HUDEP-2 (cell line): ENCODE results near the gene OXCT2.
A peak's percentile ranks its signal among the peaks of the same experiment; 100 is the strongest.
"Not testable (repeated sequence)": the region's sequence is repeated elsewhere in the genome, so short reads cannot be mapped to it uniquely, and the experiment has no call there.

Experiments
- DNase-seq, 76 experiments: peaks; one replicate each; lab custom pipeline; 2025; ENCODE audit not compliant: unreplicated experiment in 76 of 76; lab: John Stamatoyannopoulos, UW

The OXCT2 gene

DNA sequence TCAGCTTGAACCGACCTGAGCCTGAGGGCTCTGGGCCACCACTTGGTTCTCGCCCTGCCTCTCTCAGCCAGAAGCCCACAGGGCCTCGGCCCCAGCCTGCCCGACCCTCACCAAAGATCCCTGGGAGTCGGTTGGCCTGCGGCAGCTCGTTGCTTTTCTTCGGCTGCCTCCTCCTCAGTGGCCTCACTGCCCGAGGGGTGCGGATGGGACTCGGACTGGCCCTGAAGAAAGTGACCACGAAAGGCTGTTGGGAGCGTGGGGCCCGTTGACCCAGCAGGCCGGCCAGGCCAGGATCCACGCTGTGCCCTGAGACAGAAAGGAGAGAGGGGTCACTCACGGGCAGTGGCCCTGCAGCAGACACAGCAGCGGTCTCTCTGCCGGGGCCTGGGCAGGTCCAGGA is 6.6 kb downstream of the OXCT2 start:
- not testable (repeated sequence) for DNase-seq

DNA sequence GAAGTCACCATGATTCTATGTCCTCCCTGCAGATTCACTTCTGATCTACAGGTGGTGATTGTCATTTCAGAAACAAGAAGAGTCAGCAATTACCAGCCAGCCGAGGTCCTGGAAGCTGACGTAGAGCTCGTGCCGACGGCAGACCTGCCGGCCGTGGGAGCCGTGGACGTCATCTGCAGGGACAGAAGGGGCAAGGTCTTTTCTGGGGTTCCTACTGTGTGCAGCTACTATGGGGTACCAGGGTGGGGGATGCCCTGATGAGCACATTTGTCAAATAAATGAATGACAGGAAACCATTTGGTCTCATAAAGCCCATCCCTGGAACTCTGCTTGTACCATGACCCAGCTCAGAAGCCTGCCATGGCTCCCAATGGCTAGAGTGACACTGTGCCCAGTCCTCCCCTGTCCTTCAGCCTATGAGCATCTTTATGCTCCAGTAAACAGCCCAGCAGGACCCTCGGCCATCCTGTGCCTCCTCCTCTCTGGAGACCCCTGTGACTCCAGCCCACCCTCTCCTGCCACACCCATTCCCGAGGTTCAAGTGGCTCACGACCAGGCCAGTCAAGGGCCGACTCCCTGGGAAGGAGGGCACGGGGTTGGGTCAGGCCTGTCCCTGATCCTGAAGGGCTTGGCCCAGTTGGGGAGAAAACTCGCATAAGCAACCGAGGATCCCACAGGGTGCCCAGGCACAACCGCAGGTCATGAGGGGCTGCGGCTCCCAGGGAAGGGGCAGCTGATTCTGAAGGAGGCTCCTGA is 7.4 kb downstream of the OXCT2 start:
- not testable (repeated sequence) for DNase-seq

DNA sequence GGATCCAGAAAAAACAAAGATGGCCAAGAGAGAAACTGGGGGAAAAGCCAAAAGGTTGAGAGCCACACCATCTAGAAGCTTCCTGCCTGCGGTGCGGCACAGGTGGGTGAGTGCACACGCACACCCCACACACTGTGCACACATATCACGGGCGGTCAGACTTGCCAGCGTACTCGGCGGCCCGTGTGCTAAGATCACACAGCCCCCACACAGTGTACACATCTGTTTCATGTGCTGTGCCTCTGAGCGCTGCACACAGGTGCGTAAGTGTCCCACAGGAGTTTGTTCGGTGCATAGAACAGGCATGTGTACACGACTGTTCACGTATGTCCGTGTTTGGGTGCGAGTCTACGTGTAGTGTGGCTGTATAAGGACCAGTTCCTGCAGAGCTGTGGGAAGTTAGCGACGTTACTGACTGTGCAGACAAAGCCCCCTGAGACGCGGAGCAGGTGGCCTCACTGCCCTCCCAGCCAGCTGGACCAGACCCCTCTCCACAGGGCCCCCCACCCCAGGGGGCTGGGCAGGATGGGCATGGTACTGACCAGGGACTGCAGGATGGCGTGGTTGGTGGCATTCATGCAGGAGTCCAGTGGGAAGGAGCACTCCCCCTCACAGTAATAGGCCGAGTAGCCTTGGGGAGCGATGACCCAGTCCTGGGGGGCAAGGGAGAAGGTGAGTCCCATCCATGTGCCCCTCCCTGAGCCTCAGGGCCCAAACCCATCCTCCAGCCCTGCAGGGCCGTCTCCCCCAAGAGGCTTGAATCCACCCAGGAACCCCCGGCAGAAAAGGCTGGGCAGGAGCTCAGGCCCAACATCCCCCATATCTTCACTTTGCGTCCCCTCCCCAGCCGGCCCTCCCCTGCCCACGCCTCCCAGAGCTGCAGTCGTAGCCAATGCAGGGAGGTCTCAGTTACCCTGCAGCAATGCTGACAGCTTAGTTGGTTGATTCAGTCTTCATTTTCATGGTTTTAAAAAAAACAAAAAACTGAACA is 8.3 kb downstream of the OXCT2 start:
- no peak for DNase-seq

DNA sequence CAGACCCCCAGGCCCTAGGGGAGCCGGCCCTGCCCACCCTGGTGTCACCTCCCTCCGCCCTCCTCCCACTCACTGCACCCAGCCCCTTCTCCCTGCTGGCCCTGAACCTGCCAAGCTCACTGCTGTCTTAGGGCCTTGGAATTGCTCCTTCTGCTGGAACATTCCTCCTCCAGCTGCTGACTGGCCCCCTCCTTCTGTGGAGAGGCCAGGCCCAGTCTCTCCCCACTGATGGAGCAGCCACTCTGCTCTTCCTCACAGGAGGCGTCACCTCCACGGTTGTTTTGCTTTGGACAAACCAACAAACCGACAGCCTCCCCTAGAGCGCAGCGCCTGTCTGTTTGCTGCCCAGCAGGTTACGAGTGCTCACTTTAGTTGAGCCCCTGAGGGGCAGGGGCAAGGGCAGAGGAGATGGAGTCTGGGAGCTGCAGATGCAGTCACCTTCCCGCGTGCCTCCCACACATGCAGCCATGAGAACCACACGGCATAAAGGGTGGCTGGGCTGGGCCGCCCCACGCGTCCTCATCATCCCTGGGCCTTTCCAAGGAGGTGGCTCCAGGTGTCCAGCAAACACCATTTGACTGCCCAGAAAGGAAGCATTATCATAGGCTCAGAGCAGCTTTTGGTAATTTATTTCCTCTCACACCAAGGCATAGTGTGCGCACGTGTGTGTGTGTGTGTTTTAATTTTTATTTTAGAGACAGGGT is 9.4 kb downstream of the OXCT2 start:
- DNase-seq, result no peak

DNA sequence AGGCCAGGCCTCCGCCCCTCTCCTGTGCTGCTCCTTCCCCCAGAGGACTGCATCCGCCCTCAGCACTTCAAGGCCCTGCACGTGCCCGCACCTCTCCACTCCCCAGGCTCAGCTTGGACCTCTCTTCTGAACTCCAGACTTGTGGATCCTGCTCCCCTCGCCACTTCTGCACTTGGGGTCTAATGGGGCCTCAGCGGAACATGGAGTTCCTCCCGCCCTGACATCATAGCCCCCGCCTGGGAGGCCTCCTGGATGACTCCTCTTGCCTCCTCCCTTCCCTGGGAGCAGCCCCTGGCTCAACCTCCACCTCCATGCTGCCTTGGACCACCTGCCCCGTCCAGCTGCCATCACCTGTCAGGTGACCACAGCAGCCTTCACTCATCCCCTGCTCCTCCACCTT is 10.1 kb downstream of the OXCT2 start:
- DNase-seq, result no peak

DNA sequence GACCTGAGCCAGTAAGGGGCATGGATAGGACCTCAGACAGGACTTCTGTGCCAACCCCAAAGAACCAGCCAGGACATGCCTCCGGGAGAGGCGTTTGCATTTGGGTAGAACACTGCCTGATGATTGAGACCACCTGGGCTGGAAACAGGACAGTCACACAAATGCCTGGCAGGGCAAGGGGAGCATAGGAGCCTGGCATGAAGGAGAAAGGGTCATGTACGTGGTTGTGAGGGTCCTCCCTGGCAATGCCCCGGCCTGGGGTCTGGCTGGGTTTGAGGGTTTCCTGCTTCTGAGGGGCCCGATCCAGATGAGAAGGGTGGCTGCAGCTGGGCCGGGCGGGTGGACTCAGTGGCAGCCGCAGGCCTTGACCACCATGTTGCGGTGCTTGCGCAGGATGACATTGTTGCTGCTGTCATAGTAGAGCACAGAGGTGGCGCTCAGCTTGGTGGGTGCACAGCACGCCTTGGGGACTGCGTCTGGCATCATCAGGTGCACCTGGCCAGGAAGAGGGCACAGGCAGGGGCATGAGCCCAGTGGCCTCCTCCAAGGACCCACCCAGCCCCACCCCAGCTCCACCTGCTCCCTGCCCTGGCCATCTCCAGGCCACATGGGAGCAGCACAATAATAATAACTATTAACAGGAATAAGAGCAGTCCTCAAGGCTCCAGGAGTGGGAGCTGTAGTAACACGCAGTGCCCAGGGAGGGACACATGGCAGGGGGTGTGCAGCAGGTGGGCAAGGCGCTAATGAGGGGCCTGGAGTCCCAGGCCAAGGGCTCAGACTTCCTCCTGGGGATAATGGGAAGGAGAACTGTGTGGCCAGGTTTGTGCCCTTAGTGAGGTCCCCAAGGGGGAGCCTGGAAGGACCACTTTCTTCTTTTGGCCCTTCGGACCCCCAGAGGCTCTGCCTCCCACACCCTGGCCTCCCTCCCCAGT is 10.8 kb downstream of the OXCT2 start:
- DNase-seq, result no peak

DNA sequence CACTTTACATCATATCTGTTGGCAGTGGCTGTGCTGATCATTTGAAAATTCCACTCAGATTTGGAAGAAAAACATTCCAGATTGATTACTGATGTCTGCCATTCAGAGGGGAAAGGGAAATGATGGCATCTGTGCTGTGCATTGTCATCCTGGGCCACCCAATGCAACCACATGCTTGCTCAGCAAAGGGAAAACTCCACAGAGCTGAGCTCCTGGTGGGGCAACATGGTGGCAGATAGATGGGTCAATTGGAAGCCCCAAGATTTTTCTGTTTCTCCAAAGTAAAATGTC is 11.8 kb downstream of the OXCT2 start:
- no peak for DNase-seq

DNA sequence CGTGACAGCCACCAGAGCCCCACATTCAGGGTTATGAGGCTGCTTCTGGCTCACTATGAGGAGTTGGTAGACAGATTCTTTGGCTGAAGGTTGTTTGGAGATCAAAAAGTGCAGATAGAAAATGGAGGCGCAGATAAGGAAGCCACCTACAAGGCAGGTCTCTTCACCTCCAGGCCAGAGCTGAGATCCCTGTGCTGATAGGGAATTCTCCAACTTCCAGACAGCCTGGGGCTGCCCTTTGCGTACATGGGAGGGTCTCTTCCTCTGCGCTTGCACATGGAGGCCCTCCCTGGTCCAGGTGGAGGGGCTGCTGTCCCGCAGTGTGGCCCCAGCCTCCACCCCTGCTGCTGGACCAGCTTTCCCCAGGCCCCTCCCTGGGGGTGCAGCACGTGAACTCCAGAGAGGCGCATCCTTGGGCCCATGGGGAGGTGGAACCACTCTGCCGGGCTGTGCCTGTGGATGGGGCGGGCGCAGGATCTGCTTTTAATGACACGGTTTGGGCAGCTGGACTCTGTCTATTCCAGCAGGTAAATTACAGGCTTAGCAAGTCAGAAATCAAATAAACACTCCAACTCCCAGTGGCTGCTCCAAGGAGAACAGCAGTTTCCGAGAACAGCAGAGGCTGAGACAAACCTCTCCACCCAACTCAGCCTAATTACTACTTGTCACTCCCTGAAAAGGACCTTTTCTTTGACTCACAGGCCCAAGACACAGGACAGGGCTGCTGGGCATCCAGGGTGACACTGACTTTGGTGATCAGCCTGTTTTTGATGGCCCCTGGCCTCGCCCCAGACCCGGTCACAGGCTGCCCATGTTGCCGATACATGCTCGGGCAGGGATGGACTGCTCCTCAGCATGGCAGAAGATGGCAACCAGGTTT is 12.4 kb downstream of the OXCT2 start:
- no peak for DNase-seq

DNA sequence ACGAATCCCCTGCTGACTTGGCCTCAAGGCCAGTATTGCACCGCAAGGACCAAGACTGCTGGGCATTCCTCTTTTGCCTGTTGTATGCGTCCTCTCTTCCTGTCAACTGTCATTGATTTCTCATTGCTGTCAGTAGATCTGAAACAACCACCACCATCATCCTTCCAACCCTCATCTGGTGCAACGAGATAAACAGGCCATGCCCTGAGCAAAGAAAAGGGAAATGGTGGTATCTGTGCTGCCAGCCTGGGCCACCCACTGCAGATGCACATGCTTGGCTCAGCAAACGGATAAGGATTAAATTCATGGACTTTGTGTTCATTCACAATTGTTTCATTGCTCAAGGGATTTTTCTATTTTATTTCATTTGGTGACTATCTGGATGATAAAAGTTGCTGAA is 13.6 kb downstream of the OXCT2 start:
- DNase-seq, result peak in 74 of 76 experiments; percentile 12 to 92 (median 78)

DNA sequence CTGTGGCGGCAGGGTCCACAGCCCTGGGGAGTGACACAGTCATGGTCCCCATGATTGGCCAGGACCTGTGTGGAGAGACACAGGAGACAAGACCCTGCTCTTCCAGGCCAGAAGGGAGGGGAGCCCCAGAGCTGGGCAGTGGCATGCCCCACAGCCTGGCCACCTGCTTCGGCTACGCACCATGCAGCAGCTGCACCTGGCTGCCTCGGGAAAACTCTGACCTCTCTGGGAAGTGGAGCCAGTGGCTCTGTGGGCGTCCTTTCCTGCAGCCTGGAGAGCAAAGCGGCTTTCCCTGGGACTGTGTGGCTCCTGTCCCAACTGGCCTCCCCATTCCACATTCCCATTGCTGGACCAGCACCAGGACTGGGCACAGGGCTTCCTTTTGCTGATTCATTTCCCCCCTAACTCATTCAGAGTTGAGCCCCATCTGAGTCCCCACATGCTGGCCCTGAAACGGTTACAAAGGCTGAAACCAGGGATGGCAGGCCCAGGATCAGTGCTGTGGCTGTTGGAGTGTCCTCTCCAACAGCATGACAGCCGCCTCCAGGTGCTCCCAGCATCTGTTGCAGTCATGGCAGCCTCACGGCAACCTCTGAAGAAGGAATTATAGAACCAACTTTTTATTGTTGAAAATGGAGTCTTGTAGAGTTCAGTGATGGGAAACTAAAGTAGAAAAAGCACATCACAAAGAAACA is 15.0 kb downstream of the OXCT2 start:
- DNase-seq, result no peak

DNA sequence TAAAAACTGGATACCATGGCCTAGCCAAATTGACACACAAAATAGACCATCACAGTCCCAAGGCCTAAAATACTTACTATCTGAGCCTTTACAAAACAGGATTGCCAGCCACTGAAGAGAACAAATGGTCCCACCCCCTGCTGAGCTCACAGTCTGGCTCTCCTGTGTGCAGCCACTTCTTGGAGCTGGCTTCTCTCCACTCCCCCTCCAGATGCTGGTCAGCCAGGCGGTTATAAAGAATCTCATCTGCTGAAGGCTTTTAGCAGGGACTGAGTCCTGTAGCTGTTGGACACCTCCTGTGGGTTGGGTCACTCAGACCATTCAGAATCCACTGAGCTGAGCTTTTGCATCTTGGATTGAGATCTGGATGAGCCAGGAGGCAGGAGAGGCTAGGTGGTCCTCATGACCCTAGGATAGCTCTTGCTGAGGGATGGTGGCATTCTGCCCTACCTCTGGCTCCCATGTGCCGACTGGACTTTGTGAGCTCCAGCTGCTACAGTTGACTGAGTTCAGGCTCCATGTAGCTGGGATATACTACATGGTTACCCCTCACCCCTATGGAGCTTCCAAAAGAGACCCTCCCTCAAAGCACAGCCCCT is 16.1 kb downstream of the OXCT2 start:
- DNase-seq, result no peak

DNA sequence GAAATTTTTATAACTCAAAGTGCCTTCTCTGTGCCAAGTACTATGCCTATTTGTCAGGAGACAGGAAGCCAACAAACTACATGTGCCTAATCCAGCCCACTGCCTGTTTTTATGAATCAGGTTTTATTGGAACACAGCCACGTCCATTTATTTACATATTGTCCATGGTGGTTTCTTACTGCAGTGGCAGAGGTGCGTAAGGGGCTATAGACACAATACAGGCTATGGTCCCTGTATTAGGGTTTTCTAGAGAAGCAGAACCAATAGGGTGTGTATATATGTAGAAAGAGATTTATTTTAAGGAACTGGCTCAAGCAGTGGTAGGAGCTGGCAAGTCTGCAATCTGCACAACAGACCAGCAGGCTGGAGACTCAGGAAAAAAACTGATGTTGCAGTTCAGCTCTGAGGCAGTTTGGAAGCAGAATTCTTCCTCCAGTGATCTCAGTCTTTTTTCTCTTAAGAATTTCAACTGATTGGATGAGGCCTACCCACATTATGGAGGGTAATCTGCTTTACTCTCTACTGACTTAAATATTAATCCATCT is 17.1 kb downstream of the OXCT2 start:
- no peak for DNase-seq

DNA sequence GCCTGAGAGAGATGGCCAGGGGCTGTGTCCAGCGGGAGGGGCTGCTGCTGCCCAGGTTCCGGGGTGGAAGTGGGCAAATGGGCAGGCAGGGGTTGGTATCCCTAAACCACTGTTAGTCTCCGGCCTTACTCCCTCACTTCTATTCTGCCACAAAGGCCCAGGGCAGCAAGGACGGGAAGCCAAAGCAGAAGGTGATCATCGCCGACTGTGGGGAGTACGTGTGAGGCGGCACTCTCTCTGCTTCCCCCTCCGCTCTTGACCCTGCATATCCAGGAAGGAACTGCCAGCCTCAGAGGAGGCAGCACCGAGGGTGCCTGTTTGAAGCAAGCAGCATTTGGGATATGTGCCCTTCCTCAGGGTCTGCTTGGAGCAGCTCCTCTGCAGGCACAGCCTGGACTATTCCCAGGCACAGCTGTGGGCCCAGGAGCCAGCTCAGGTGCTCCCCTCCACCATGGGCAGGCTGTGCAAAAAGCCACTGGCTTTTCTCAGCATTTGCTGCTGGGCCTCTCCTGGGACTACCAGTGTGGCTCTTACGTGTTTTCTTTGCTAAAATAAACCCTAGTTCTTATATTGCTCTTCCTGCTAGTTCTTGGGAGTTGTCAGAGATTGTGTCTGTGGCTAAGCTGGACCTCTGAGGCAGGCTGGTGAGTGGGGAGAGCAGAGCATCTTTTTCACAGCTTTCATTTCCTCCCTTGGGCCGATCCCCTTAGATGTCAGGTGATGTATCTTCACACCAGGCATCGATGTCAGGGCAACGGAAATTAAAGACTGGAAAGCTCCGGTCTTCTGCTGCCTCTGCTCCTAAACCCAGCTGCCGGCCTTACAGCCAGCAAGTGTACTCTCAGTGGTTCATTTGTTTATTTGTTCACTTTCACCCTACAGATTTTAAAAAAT is 17.8 kb downstream of the OXCT2 start:
- no peak for DNase-seq

DNA sequence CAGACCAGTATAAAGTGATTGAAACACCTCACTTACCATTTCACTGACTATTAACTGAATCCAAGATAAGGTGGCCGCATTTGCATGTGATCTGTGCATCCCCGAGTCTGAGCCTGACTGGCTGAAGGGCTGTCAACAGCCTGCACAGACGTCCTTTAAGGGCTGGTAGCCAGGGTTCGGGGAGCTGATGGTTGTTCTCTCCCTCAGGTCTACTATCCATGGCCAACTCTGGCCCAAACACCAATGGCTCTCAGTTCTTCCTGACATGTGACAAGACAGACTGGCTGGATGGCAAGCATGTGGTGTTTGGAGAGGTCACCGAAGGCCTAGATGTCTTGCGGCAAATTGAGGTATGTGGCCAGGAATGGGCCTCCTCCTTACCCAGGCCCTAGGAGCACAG is 18.4 kb downstream of the OXCT2 start:
- no peak for DNase-seq

DNA sequence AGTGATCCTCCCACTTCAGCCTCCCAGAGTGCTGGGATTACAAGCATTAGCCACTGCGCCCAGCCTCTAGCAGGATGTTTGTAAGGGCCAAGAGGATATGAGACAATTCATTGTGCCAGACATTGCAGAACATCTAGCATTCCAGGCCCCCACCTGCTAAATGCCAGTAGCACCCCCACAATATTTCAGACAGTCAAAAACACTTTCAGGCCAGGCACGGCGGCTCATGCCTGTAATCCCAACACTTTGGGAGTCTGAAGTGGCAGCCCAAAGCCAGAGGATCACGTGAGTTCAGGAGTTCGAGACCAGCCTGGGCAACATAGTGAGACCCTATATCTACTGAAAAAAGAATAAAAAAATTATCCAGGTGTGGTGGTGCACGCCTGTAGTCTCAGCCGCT is 19.6 kb downstream of the OXCT2 start:
- DNase-seq, result no peak

DNA sequence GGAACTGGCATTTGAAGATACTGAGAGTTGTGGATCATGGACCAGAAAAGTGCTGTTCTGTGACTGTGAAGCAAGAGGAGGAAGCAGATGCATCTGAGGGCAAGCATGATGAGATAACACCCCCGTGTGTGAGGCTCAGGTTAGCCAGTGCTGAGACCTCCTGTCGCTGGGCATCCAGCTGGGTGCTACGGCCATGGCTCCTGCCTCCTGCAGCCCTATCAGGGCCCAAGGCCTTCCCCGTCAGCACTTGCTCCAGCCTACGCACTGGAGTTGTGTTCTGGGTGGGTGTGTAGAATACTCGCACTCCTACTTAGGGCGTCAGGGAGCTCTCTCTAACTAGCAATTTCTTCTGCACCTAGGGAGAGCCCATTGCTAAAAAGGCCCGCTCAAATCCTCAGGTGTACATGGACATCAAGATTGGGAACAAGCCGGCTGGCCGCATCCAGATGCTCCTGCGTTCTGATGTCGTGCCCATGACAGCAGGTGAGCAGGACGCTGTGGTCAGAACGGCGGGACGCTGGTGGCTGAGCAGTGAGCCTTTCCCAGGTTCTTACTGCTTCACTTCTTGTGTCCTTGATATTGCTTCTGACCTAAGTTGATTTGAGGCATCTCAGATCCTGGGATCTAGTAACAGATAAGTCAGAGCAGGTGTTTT is 26.0 kb downstream of the OXCT2 start:
- DNase-seq, result no peak
